Right lung (tissue), 5 donors: Measurements from ENCODE around the gene NCBP3. TPM values are rescaled to one million over a fixed set of nuclear protein-coding genes. Genes with fewer than 3 reads are reported as not detected.
"Not testable (repeated sequence)": the region's sequence is repeated elsewhere in the genome, so short reads cannot be mapped to it uniquely, and the experiment has no call there.

Experiments used
- DNase-seq, 2 donors: peaks; one replicate each; pipeline ENCODE4 v3.0.0-alpha.2; 2013
- polyA plus RNA-seq, 5 donors: library from polyadenylated mRNA; unstranded; fragments of 120-200 nt; gene quantifications; one replicate each; pipeline versions ENCODE4 v1.2.1 to v1.2.3, GENCODE V29; 2013; ENCODE audit warnings: inconsistent platforms in 1 of 5, low replicate concordance in 1 of 5; ENCODE audit not compliant: insufficient read length in 5 of 5, insufficient read depth in 1 of 5

Gene NCBP3
- polyA plus RNA-seq, 5 donors, result 83.5 to 115 (median 98.5) TPM

GRCh38 chr17:3884188-3884587 lies 38.1 kb upstream of the NCBP3 start:
- DNase-seq, result no peak

GRCh38 chr17:3882276-3882675 lies 36.2 kb upstream of the NCBP3 start:
- no peak for DNase-seq

- no peak for DNase-seq
These were observed 34.9 kb upstream of the NCBP3 start for GRCh38 chr17:3880983-3881382.

GRCh38 chr17:3879591-3880417 lies 33.8 kb upstream of the NCBP3 start:
- DNase-seq, result no peak

GRCh38 chr17:3879186-3879585 lies 33.1 kb upstream of the NCBP3 start:
- DNase-seq, result peak; percentile 57 to 76

GRCh38 chr17:3877220-3877619 lies 31.2 kb upstream of the NCBP3 start:
- DNase-seq, result no peak

- no peak for DNase-seq
These were observed 29.3 kb upstream of the NCBP3 start for GRCh38 chr17:3875317-3875716.

GRCh38 chr17:3873862-3874261 lies 27.8 kb upstream of the NCBP3 start:
- DNase-seq, result no peak

- peak in 1 of 2 donors; percentile 25 for DNase-seq
These were observed 24.8 kb upstream of the NCBP3 start for GRCh38 chr17:3870871-3871306.

- no peak for DNase-seq
These were observed 21.6 kb upstream of the NCBP3 start for GRCh38 chr17:3867606-3868005.

- no peak for DNase-seq
These were observed 21.1 kb upstream of the NCBP3 start for GRCh38 chr17:3867106-3867505.

GRCh38 chr17:3866276-3866675 lies 20.2 kb upstream of the NCBP3 start:
- DNase-seq, result no peak

GRCh38 chr17:3865176-3865575 lies 19.1 kb upstream of the NCBP3 start:
- DNase-seq, result peak in 1 of 2 donors; percentile 27

GRCh38 chr17:3864534-3864933 lies 18.5 kb upstream of the NCBP3 start:
- DNase-seq, result no peak

GRCh38 chr17:3861761-3862681 lies 16.0 kb upstream of the NCBP3 start:
- no peak for DNase-seq

- no peak for DNase-seq
These were observed 15.1 kb upstream of the NCBP3 start for GRCh38 chr17:3860939-3861700.

GRCh38 chr17:3859940-3860339 lies 13.9 kb upstream of the NCBP3 start:
- DNase-seq, result no peak

GRCh38 chr17:3857261-3858105 lies 11.4 kb upstream of the NCBP3 start:
- DNase-seq, result no peak

- not testable (repeated sequence) for DNase-seq
These were observed 8.2 kb upstream of the NCBP3 start for GRCh38 chr17:3854204-3854603.

- DNase-seq, result no peak
These were observed 6.5 kb upstream of the NCBP3 start for GRCh38 chr17:3852561-3852960.
